ENCODE results near the gene GK2.

GRCh38 chr4:79366422-79366821 is 41.6 kb downstream of the GK2 start:
- no peak for TF ChIP-seq POLR2A (IDR thresholded peaks at IDR 0.05)
- TF ChIP-seq, protein P1, sequence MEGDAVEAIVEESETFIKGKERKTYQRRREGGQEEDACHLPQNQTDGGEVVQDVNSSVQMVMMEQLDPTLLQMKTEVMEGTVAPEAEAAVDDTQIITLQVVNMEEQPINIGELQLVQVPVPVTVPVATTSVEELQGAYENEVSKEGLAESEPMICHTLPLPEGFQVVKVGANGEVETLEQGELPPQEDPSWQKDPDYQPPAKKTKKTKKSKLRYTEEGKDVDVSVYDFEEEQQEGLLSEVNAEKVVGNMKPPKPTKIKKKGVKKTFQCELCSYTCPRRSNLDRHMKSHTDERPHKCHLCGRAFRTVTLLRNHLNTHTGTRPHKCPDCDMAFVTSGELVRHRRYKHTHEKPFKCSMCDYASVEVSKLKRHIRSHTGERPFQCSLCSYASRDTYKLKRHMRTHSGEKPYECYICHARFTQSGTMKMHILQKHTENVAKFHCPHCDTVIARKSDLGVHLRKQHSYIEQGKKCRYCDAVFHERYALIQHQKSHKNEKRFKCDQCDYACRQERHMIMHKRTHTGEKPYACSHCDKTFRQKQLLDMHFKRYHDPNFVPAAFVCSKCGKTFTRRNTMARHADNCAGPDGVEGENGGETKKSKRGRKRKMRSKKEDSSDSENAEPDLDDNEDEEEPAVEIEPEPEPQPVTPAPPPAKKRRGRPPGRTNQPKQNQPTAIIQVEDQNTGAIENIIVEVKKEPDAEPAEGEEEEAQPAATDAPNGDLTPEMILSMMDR (IDR thresholded peaks at IDR 0.05) = no peak
